Daoy (cell line): ENCODE measurements around the gene CAST. TPM values are rescaled to one million over a fixed set of nuclear protein-coding genes. Genes with fewer than 3 reads are reported as not detected.

Experiments used
- DNase-seq: peaks from one replicate; pipeline ENCODE4 v3.0.0-alpha.2; 2015; ENCODE audit warnings: low read depth
- total RNA-seq: library from RNA; depleted of rRNA; stranded (reverse); fragments of >200 nt; shearing (Covaris generic); gene quantifications from 2 replicates; pipeline ENCODE4 v1.2.3, GENCODE V29; 2014

CAST gene
- total RNA-seq, 1 experiment from 2014 or later: 124 TPM

GRCh38 chr5:96642281-96642640 is 19.9 kb upstream of the CAST start:
- no peak for DNase-seq

- no peak for DNase-seq
These were observed 17.1 kb upstream of the CAST start for GRCh38 chr5:96645091-96645490.

- DNase-seq: no peak
These were observed 14.2 kb upstream of the CAST start for GRCh38 chr5:96648023-96648422.

DNA sequence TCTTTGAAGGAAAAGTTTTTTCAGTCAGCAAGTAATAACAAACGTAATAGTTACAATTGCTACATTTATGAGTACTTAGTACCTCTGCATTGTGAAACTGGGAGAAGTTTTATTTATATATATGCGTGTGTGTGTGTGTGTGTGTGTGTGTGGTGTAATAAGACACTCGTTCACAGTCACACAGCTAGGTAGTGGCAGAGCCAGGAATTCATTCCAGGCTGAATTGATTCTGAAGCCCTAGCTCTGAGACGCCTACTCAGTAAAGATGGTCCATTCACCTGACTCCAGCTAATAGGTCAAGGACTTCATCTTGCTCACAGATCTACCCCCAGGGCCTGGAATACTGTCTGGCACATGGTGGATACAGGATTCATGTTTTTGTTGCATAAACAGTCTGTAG is 13.6 kb upstream of the CAST start:
- no peak for DNase-seq

- DNase-seq: no peak
These were observed 12.9 kb upstream of the CAST start for GRCh38 chr5:96649251-96649662.

GRCh38 chr5:96649681-96650540 is 12.3 kb upstream of the CAST start:
- DNase-seq: no peak

DNA sequence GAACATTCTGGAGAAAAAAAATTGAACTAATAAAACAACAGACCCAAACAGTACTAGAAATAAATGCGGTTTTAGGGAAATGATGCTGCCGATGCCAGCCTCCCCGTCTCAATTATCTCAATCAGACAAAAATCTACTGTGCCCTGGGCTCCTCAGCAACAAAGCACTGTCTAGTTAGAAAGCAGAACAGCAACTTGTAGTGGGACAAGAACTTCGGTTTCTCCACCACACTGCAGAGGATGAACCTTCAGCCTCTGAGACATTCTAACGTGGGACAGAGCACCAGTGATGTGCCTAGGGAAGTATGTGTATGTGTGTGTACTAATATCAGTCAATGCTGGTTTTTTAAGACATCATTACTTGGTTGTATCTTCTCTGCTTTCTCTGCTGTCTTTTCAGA is 11.1 kb upstream of the CAST start:
- DNase-seq: no peak

- DNase-seq: peak; percentile 43
These were observed 10.0 kb upstream of the CAST start for GRCh38 chr5:96651948-96652753.

DNA sequence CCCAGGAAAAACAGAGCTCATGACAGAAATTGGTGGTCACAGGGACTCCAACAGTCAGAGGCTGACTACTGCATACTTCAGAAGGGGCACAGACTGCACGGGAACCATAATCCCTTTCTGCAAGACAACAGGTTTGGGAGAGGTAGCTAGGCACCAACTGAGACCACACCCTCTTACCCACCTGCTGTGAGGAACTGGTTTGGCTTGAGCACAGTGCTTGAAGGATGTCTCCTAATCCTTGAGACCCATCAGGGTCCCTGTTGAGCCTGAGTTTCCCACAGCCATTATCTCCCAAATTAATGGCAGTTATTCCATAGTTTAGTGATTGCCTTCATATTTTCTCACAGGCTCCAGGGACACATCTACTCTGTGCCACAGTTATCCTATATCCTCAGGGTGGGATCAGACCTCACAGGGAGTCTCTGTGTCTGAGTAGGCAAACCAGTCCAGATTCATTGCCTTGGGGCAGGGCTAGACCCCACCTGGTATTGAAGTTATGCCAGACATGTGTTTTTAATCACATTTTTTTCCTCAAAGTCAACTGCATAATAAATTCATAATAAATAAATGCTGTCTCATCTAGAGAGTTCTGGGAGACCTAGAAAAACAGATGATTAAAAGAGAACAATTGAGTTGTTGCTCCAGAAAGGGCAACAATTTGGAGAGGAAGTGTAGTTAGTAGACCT is 9.3 kb upstream of the CAST start:
- peak; percentile 83 for DNase-seq

DNA sequence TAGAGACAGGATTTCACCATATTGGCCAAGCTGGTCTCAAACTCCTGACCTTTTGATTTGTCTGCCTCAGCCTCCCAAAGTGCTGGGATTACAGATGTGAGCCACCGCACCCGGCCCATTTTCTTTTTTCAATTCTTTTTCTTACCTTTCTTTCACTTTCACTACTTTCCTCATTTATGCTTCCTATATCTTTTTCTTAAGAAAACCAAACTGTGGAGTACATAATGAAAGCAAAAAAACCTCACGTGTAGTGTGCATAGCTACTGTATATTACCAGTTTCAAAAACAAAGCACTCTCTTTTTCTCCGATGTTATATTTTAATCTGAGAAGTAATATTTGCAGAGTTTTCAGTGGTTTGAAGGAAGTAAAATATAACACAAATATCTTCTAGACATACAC is 8.0 kb upstream of the CAST start:
- no peak for DNase-seq

GRCh38 chr5:96655085-96655484 is 7.1 kb upstream of the CAST start:
- no peak for DNase-seq

DNA sequence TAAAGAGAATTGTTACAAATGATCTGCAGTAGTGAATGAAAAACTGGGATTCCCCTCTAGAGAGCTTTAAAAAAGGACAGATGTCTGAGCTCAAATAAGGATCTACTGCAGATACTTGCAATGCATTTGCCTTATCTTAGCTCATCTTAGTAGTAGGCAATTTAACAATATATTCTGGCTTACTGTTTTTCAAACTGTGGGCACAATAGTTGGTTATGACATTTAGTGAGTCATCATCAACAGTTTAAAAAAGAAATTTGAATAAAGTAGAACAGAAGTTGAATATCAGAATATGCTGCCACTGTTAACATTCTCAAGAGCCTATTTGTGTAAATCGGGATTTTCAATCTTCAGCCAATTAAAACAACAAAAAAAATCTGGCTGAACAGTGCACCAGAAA is 6.7 kb upstream of the CAST start:
- DNase-seq: no peak

- DNase-seq: peak; percentile 93
These were observed 5.1 kb upstream of the CAST start for GRCh38 chr5:96657068-96657467.

DNA sequence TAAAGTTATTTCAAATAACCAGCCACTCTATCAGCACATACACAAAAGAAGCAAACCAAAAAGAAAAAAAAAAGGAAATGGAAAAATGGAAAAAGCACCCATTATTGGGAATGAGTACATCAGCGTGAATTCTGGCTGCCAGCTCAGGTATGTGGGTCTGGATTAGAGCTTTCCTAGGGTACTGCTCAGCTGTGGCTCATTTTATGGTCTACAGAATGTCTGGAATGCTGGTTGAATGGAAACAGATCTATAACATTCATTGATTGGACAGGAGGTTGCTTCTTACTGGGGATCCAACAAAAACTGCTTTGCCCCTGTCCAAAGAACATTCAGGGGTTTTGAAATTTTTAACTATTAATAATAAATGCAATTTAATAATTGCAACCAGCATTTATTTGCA is 3.9 kb upstream of the CAST start:
- no peak for DNase-seq

DNA sequence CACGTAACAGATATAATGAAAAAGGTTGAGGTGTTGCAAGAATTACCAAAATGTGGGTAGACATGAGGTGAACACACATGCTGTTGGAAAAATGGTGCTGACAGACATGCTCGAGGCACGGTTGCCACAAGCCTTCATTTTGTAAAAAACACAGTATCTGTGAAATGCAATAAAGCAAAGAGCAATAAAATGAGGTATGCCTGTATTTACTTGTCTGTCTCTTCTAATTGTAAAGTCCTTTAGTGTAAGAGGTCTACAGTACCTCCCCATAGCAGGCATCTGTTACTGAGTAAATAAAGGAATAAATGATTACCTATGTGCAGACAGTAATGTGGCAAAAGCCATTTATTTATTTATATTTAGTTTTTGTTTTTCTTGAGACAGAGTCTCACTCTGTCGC is 3.0 kb upstream of the CAST start:
- DNase-seq: no peak

DNA sequence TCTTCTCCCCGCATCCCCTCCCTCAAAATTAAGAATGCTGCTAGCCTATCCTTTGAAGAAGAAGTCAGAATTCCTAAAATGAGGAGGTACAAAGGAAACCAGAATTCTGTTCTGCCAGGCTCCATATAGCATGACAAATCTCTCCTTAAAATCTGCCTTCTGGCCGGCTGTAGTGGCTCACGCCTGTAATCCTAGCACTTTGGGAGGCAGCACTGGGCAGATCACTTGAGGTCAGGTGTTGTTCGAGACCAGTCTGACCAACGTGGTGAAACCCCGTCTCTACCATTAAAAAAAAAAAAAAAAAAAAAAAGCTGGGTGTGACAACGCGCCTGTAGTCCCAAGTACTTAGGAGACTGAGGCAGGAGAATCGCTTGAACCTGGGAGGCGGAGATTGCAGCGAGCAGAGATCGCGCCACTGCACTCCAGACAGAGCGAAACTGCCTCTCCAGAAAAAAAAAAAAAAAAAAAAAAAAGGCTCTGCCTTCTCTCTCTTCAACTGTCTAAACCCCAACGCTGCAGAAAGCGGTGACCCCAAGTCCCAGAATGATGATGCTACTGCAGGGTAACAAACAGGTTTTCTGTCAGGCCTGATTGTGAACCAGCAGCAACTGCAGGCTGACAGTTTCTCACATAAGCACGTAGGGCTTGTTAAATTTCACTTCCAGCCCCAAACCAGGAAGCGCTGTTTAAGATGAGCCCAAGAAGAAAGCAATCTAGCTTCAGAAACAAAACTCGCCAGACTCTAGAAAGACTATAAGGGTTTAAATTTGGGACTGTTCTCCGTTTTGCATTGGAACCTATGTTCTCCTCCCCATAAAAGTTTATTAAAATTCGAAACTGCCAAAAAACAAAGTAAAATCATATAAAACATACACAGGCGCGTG is 963 bp upstream of the CAST start:
- peak; percentile 56 for DNase-seq

- peak; percentile 92 for DNase-seq
These were observed 746 bp downstream of the CAST start for GRCh38 chr5:96662725-96663518.

- DNase-seq: no peak
These were observed 1.4 kb downstream of the CAST start for GRCh38 chr5:96663608-96664007.

DNA sequence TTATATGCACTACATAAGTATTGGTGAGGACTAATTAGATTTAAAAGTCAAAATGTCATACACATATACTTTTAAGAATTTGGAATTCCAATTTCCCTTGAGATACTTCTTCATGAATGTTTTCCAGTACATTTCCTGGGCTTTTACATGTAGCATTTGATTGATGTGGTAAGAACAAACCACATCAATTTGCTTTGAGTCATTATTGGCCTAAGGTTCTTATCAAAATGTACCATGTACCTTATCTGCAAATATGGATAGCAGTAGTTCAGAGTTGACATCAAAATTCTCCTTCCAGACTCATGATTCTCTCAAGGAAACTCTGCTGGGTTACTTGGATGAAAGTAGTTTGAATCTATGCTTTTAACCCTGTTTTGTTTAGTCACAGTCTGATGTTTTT is 2.5 kb downstream of the CAST start:
- no peak for DNase-seq

GRCh38 chr5:96668725-96669124 is 6.5 kb downstream of the CAST start:
- no peak for DNase-seq

- DNase-seq: no peak
These were observed 7.7 kb downstream of the CAST start for GRCh38 chr5:96669909-96670308.
